ENCODE results near the gene GPC5.

DNA sequence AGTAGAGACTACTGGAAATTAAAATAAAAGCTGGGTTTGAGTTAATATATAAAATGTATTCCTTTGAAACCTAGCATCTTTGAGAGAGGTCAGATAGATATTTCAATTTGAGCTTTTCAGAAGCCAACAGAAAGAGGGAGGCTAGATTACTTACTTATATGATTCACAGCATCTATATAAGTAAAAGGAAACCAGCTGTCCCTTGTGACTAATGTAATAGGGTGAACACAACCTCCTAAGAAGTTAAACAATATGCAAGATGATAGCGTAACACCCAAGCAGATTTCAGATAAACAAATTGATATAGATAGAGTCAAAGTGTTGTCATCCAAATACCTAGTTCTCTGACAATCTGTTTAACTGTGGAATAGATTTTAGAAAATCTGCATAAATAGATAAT lies 1434.7 kb downstream of the GPC5 start:
- TF ChIP-seq, protein P1, sequence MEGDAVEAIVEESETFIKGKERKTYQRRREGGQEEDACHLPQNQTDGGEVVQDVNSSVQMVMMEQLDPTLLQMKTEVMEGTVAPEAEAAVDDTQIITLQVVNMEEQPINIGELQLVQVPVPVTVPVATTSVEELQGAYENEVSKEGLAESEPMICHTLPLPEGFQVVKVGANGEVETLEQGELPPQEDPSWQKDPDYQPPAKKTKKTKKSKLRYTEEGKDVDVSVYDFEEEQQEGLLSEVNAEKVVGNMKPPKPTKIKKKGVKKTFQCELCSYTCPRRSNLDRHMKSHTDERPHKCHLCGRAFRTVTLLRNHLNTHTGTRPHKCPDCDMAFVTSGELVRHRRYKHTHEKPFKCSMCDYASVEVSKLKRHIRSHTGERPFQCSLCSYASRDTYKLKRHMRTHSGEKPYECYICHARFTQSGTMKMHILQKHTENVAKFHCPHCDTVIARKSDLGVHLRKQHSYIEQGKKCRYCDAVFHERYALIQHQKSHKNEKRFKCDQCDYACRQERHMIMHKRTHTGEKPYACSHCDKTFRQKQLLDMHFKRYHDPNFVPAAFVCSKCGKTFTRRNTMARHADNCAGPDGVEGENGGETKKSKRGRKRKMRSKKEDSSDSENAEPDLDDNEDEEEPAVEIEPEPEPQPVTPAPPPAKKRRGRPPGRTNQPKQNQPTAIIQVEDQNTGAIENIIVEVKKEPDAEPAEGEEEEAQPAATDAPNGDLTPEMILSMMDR (conservative IDR thresholded peaks at IDR 0.05; ENCODE audit: low read length), result no peak
- no peak for TF ChIP-seq EZH2phosphoT487 (IDR thresholded peaks at IDR 0.05; ENCODE audit: borderline replicate concordance, low read depth, low read length)

All from OCI-LY7 (cell line).